ENCODE data around the gene SYNGR1. TPM values are rescaled to one million over a fixed set of nuclear protein-coding genes. Genes with fewer than 3 reads are reported as not detected.
A peak's percentile ranks its signal among the peaks of the same experiment; 100 is the strongest.

The SYNGR1 gene
- total and polyA plus RNA-seq, 2 donors (not counting 1 experiment from before 2014, with no cell fraction given): 9.4 to 31.9 TPM

GRCh38 chr22:39431821-39432251, 82.0 kb downstream of the SYNGR1 start:
- H3K4me3 ChIP-seq (ENCODE audit: control extremely low read depth in 1 of 5, extremely low read depth in 1 of 5, insufficient read depth in 1 of 5, low read depth in 2 of 5, low read length in 4 of 5): no peak overlapping the region
- H3K4me1 Mint-ChIP-seq: no peaks in the 10 kb centered on the region
- ATAC-seq (ENCODE audit: low read depth) (no peak), DNase-seq (no peak)
- H2AFZ ChIP-seq (ENCODE audit: insufficient read depth, low read depth, low read length, poor library complexity, severe bottlenecking): no peak overlapping the region
- ChIA-PET POLR2A (no interaction called here), CTCF (no interaction called here)
- H3K9me3 Mint-ChIP-seq (ENCODE audit: insufficient read depth): no peaks in the 10 kb centered on the region
- H3K27me3 ChIP-seq (replicated peaks in 1 of 4; ENCODE audit: control extremely low read depth in 1 of 4, control insufficient read depth in 3 of 4, insufficient read depth in 4 of 4, low read length in 3 of 4): no peaks in the 10 kb centered on the region
- no peaks in the 10 kb centered on the region for H3K27me3 Mint-ChIP-seq
- H3K4me1 ChIP-seq (ENCODE audit: control insufficient read depth in 2 of 2, insufficient read depth in 2 of 2, low read length in 2 of 2): no peaks in the 10 kb centered on the region
- intact Hi-C loops (cut with micrococcal nuclease): no loop called here
- WGBS (ENCODE audit: insufficient coverage): 94% methylated on average over 8 of the region's 8 CpGs
- H3K36me3 ChIP-seq (replicated peaks in 1 of 2; ENCODE audit: control extremely low read depth in 1 of 2, control insufficient read depth in 1 of 2, extremely low read depth in 1 of 2, insufficient read depth in 2 of 2, low read length in 1 of 2): peaks cover 0 to 55% of the 10 kb centered on the region in 2 experiments
- no peak overlapping the region for H3K27ac ChIP-seq (ENCODE audit: low read length in 2 of 2)
- H3K9me3 ChIP-seq (ENCODE audit: control extremely low read depth in 1 of 3, control insufficient read depth in 2 of 3, insufficient read depth in 1 of 3, low read length in 2 of 3): no peaks in the 10 kb centered on the region
- no peak overlapping the region for H3K4me3 Mint-ChIP-seq
- H3K9ac ChIP-seq (ENCODE audit: low read length): no peak overlapping the region
- H3K27ac Mint-ChIP-seq: peak overlapping the region; percentile 20
- H4K20me1 ChIP-seq (ENCODE audit: control insufficient read depth, insufficient read depth, low read length, poor library complexity, severe bottlenecking): peaks cover 5% of the 10 kb centered on the region
- no peak for TF ChIP-seq CTCF (IDR thresholded peaks at IDR 0.05)
- no peak for TF ChIP-seq EZH2 (IDR thresholded peaks at IDR 0.05; ENCODE audit: borderline replicate concordance, insufficient read depth, low read depth, low read length, poor library complexity, severe bottlenecking)
- peaks cover 6% of the 10 kb centered on the region for H3K79me2 ChIP-seq (ENCODE audit: control insufficient read depth, insufficient read depth, low read length)
- no peak overlapping the region for H3K4me2 ChIP-seq (replicated peaks; ENCODE audit: low read depth, low read length, poor library complexity, severe bottlenecking)

- WGBS (ENCODE audit: insufficient coverage): 86% methylated on average over 10 of the region's 10 CpGs
- ATAC-seq (ENCODE audit: low read depth): no peak
- Histone ChIP-seq H3K9me3 (ENCODE audit: control extremely low read depth in 1 of 3, control insufficient read depth in 2 of 3, insufficient read depth in 1 of 3, low read length in 2 of 3) (no peaks in the 10 kb centered on the region), H3K36me3 (replicated peaks in 1 of 2; ENCODE audit: control extremely low read depth in 1 of 2, control insufficient read depth in 1 of 2, extremely low read depth in 1 of 2, insufficient read depth in 2 of 2, low read length in 1 of 2) (peaks cover 0 to 50% of the 10 kb centered on the region in 2 experiments), H3K27ac (ENCODE audit: low read length in 2 of 2) (no peak overlapping the region), H3K4me3 (ENCODE audit: control extremely low read depth in 1 of 5, extremely low read depth in 1 of 5, insufficient read depth in 1 of 5, low read depth in 2 of 5, low read length in 4 of 5) (no peak overlapping the region), H3K9ac (ENCODE audit: low read length) (no peak overlapping the region), H2AFZ (ENCODE audit: insufficient read depth, low read depth, low read length, poor library complexity, severe bottlenecking) (no peak overlapping the region), H3K79me2 (ENCODE audit: control insufficient read depth, insufficient read depth, low read length) (peaks cover under 1% of the 10 kb centered on the region), H4K20me1 (ENCODE audit: control insufficient read depth, insufficient read depth, low read length, poor library complexity, severe bottlenecking) (peaks cover 5% of the 10 kb centered on the region), H3K4me2 (replicated peaks; ENCODE audit: low read depth, low read length, poor library complexity, severe bottlenecking) (no peak overlapping the region), H3K4me1 (ENCODE audit: control insufficient read depth in 2 of 2, insufficient read depth in 2 of 2, low read length in 2 of 2) (peaks cover 3 to 4% of the 10 kb centered on the region in 2 donors), H3K27me3 (replicated peaks in 1 of 4; ENCODE audit: control extremely low read depth in 1 of 4, control insufficient read depth in 3 of 4, insufficient read depth in 4 of 4, low read length in 3 of 4) (no peaks in the 10 kb centered on the region)
- no peak overlapping the region for H3K4me3 Mint-ChIP-seq
- intact Hi-C loops (cut with micrococcal nuclease): no loop called here
- H3K9me3 Mint-ChIP-seq (ENCODE audit: insufficient read depth): no peaks in the 10 kb centered on the region
- ChIA-PET POLR2A (no interaction called here), CTCF (no interaction called here)
- DNase-seq: no peak
- H3K27me3 Mint-ChIP-seq: no peaks in the 10 kb centered on the region
- H3K4me1 Mint-ChIP-seq: peaks cover 4% of the 10 kb centered on the region
- TF ChIP-seq CTCF (IDR thresholded peaks at IDR 0.05) (no peak), EZH2 (IDR thresholded peaks at IDR 0.05; ENCODE audit: borderline replicate concordance, insufficient read depth, low read depth, low read length, poor library complexity, severe bottlenecking) (no peak)
- H3K27ac Mint-ChIP-seq: no peak overlapping the region
Measured at GRCh38 chr22:39432361-39432811, 82.6 kb downstream of the SYNGR1 start.

Data from B cell (primary cell).